HG02678 (cell line): Measurements from ENCODE around the gene FARP2.
"Not testable (repeated sequence)": the region's sequence is repeated elsewhere in the genome, so short reads cannot be mapped to it uniquely, and the experiment has no call there.

Experiments
- ATAC-seq: cut with Tn5 transposase; IDR thresholded peaks from one replicate; pipeline ENCODE4 v1.9.1; 2021; ENCODE audit warnings: mild to moderate bottlenecking, moderate library complexity; ENCODE audit not compliant: unreplicated experiment

The FARP2 gene

GRCh38 chr2:241393524-241394196, 37.6 kb downstream of the FARP2 start:
- ATAC-seq, result no peak

GRCh38 chr2:241396809-241397208, 40.7 kb downstream of the FARP2 start:
- not testable (repeated sequence) for ATAC-seq

- ATAC-seq, result no peak
Measured at GRCh38 chr2:241399941-241400922, 44.1 kb downstream of the FARP2 start.

GRCh38 chr2:241408849-241409248, 52.8 kb downstream of the FARP2 start:
- ATAC-seq, result no peak

DNA sequence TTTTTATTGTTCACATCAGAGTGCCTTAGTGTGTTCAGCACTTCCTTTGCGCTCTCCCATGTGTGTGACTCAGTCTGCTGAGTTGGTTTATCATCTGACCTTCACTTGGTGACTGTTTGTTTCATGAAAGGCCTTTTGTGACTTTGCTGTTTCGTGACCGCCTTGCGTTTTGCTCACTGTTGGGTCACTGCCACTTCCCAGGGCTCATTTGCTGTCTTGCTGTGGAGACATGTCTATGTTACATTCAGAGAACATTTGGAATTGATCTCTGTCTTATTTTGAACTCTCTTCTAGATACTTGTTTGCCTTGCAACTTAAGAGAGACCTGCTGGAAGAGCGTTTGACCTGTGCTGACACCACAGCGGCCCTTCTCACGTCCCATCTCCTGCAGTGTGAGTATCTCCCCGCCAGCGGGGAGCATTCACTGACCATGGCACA, 54.7 kb downstream of the FARP2 start:
- ATAC-seq, result no peak

- ATAC-seq, result no peak
Measured at GRCh38 chr2:241412144-241412543, 56.1 kb downstream of the FARP2 start.

DNA sequence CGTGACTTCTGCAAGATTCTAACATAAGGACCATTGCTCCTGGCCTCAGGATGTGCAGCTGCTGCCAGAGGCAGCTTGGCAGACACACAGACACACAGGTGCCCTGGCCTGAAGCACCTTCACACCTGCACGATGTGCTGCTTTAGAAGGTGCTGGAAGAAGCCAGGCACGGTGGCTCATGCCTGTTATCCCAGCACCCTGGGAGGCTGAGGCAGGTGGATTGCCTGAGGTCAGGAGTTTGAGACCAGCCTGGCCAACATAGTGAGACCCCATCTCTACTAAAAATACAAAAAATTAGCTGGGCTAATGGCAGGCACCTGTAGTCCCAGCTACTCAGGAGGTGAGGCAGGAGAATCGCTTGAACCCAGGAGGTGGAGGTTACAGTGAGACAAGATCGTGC, 57.4 kb downstream of the FARP2 start:
- not testable (repeated sequence) for ATAC-seq

- no peak for ATAC-seq
Measured at GRCh38 chr2:241413929-241414580, 58.0 kb downstream of the FARP2 start.

DNA sequence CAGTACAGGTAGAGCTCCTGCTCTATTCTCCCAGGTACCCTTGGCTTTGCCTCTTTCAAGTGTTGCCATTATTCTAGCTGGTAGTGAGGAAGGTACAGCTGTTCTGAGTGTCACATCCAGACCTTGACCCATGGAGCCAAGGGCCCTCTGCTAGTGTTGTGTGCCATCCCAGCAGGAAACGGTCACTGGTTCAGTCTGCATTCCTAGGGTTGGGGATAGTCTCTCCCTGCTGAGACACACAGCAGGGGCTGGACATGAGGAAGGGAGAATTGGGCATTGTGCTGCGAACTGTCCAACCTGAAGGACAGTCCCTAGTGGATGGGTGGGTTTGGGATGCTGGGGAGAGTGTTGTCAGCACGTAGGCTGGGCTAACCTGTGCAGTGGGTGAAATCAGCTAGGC, 59.1 kb downstream of the FARP2 start:
- no peak for ATAC-seq

DNA sequence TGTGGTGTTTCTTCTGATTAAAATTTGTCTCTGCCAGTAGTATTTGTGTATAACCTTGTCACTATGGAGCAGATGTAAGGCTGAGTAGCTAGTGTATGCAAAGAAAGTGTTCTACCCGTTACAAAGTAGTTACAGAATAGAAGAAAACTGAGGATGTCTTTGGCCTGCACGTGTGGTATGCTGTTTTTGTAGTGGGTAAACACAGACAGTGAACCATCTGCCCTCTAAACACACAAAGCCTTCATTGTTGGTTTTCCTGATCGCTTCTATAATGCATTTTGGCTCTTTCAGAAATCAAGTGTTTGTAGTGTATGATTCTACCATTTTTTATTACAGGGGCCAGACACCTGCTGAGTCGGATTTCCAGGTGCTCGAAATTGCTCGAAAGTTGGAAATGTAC, 61.5 kb downstream of the FARP2 start:
- ATAC-seq, result no peak

GRCh38 chr2:241421330-241421729, 65.2 kb downstream of the FARP2 start:
- ATAC-seq, result no peak

DNA sequence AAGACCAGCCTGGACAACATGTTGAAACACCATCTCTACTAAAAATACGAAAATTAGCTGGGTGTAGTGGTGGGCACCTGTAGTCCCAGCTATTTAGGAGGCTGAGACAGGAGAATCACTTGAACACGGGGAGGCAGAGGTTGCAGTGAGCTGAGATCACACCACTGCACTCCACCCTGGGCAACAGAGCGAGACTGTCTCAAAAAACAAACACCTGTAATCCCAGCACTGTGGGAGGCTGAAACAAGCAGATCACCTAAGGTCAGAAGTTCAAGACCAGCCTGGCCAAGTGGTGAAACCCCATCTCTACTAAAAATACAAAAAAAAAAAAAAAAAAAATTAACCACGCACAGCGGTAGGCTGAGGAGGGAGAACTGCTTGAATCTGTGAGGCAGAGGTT, 65.9 kb downstream of the FARP2 start:
- not testable (repeated sequence) for ATAC-seq

DNA sequence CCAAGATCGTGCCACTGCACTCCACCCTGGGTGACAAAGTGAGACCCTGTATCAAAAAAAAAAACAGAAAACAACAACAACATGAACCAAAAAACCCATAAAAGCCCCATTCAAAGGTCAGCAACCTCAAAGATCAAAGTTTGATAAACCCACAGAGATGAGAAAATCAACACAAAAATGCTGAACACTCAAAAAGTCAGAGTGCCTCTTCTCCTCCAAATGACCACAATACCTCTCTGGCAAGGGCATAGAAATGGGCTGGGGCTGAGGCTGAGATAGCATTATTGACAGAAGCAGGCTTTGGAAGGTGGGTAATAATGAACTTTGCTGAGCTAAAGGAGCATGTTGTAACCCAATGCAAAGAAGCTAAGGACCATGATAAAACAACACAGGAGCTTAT, 66.3 kb downstream of the FARP2 start:
- ATAC-seq, result no peak

- not testable (repeated sequence) for ATAC-seq
Measured at GRCh38 chr2:241423489-241423888, 67.4 kb downstream of the FARP2 start.

DNA sequence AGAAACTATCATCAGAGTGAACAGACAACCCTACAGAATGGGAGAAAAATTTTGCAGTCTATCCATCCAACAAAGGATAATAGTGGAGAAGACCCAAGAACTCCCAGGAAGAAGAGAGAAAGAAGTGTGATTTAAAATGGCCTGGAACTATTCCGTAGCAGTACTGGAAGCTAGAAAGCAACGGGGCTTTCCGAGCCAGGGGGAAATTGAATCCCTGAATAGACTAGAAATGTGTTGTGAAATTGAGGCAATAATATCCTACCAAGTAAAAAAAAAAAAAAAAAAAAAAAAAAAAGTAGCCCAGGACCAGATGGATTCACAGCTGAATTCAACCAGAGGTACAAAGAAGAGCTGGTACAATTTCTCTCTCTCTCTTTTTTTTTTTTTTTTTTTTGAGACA, 69.3 kb downstream of the FARP2 start:
- no peak for ATAC-seq

GRCh38 chr2:241430178-241430577, 74.1 kb downstream of the FARP2 start:
- ATAC-seq, result no peak

DNA sequence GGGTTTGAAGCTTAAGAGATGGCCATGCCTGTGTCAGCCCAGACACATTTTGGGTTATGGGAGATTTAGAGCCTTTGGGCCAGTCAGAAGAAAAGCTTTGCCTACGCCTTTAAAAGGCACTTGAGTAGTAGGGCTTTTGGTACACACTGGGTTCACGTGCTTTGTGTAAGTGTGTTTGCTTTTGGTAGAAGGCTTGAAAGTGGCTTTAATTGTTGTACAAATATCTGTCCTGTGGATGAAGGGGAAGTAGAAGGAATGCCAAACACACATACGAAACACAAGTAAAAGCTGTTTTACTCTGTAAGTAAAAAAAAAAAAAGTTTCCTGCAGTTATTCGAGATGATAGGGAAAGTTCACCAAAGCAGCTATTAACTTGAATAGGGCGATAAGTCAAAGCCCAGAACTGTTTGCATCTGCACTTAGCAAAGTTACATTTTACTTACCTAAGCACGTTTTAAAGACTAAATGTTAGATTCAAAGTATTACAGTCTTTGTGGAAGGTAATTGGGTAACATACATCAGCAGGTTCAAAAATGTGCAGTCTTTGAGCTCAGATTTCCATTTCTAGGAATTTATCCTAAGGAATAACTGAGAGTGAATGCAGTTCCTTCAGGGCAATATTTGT, 76.9 kb downstream of the FARP2 start:
- no peak for ATAC-seq

DNA sequence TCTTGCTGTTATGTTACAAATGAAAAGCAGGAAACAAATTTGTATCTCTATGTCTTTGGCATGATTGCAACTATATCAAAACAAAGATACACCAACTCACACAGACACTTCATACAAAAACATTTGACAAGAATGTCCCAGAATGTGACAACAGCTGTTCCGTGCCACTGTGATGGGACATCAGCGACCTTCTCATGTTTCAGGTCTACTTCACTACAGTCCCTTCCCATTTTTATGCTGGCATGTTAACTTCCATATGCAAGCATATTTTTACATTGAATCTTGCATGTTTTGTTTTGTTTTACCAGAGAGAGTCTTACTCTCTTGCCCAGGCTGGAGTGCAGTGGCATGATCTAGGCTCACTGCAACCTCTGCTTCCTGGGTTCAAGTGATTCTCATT, 81.1 kb downstream of the FARP2 start:
- ATAC-seq, result no peak

DNA sequence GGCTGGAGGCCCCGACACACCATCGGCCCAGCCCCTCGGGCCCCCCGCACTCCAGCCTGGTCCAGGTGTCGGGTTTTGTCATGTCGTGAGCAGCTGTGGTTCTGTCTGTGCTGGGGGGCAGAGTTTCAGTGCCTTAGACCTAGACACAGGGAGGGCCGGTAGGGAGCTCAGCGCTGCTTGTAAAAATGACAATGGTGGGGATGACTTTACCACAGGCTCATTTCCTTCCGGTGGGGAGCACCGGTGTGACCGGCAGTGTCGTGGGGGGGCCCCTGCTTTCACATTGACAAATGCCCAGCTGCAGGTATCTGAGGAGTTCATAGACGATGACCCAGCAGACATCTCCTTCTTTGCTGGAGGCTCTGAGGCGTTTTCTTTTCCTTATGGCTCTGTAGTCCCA, 85.4 kb downstream of the FARP2 start:
- ATAC-seq, result no peak

DNA sequence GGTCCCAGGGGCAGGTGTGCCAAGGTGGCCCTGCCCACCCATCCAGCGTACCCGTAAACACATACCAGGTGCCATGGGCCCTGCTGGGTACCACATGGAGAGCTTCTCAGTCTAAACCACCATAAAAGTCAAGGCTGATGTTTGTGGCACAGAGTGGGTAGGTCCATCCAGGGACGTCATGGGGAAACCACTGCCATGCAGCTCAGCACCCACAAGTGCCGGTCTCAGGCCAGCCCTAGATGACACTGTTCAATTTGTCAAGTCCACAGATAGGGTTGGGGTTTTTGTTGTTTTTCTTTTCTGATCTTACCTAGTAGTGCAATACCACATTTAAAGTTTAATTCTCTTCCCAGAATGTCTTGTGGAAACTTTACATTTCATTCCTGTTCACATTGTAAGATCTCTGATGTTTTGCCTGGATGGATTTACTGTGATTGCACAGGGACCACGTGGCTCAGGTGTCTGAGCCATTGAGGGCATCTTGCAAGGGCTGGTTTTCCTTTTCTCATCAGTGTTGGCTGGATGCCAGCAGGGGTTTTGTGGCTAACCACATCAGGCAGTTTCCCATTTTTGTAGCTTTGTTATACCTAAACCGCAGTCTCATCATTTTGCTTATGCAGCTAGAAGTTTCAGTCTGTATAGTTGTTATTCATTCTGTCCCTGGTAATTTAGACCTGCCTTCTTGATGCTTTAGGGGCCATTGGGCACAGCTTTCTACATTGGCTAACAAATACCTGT, 87.6 kb downstream of the FARP2 start:
- ATAC-seq, result peak; percentile 65
